Tibial nerve (tissue), 3 donors: ENCODE data around the gene NRDE2.

ENCODE experiments used
- POLR2A ChIP-seq, 2 donors: fragments of 450-650 bp; IDR thresholded peaks; one replicate each; pipeline ENCODE4 v1.6.1; 2017; ENCODE audit warnings: antibody characterized with exemption in 2 of 2, mild to moderate bottlenecking in 2 of 2, moderate library complexity in 2 of 2
- TF ChIP-seq, protein P1 (sequence below), 5 experiments: fragments of 200-600 bp in 3 of 5; fragments of 450-650 bp in 2 of 5; sonication (generic) in 3 of 5; IDR thresholded peaks; one replicate each; pipeline ENCODE4 v1.5.1; 2016 to 2019; ENCODE audit warnings: antibody characterized with exemption in 5 of 5, mild to moderate bottlenecking in 3 of 5, moderate library complexity in 2 of 5

DNA sequence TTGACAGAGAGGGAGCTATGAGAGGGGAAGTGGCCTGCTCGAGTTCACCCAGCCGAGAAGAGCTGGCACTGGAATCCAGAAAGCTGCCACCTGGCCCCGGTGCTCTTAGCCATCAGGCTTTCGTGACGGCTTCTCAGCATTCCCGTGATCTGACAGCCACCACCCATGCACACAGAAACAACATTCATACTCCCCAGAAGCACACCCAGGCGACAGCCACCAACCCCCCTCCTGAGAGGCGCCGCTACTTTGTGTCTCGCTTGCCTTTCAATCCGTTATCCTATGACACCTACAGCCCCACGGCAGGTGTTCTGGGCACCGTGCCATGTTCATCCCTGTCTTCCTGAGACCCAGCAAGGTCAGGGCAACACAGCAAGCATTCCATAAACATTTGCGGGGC, 44.0 kb downstream of the NRDE2 start:
- TF ChIP-seq, protein P1, sequence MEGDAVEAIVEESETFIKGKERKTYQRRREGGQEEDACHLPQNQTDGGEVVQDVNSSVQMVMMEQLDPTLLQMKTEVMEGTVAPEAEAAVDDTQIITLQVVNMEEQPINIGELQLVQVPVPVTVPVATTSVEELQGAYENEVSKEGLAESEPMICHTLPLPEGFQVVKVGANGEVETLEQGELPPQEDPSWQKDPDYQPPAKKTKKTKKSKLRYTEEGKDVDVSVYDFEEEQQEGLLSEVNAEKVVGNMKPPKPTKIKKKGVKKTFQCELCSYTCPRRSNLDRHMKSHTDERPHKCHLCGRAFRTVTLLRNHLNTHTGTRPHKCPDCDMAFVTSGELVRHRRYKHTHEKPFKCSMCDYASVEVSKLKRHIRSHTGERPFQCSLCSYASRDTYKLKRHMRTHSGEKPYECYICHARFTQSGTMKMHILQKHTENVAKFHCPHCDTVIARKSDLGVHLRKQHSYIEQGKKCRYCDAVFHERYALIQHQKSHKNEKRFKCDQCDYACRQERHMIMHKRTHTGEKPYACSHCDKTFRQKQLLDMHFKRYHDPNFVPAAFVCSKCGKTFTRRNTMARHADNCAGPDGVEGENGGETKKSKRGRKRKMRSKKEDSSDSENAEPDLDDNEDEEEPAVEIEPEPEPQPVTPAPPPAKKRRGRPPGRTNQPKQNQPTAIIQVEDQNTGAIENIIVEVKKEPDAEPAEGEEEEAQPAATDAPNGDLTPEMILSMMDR (IDR thresholded peaks at IDR 0.05), result no peak
- TF ChIP-seq POLR2A (IDR thresholded peaks at IDR 0.05), result no peak
